C4-2B (cell line): ENCODE measurements around the gene TMEM156.
"Not testable (repeated sequence)": the region's sequence is repeated elsewhere in the genome, so short reads cannot be mapped to it uniquely, and the experiment has no call there.

Source experiments
- H3K27ac ChIP-seq: fragments of 450-650 bp; 2 replicates; pipeline ENCODE4 v1.5.1; 2017
- CTCF ChIP-seq: fragments of 450-650 bp; conservative IDR thresholded peaks from 2 replicates; pipeline ENCODE4 v1.5.1; 2017; ENCODE audit warnings: mild to moderate bottlenecking
- ZFX ChIP-seq: fragments of 450-650 bp; IDR thresholded peaks from 2 replicates; pipeline ENCODE4 v1.6.1; 2017

TMEM156 gene

GRCh38 chr4:38948551-38948950, 83.7 kb downstream of the TMEM156 start:
- TF ChIP-seq ZFX = no peak
- TF ChIP-seq CTCF = no peak
- no peak overlapping the region; the same call in 1 of the 2 replicates for H3K27ac ChIP-seq

GRCh38 chr4:38946919-38947318, 85.3 kb downstream of the TMEM156 start:
- TF ChIP-seq ZFX = no peak
- no peak for TF ChIP-seq CTCF
- no peak overlapping the region for H3K27ac ChIP-seq

GRCh38 chr4:38944440-38944839, 87.8 kb downstream of the TMEM156 start:
- H3K27ac ChIP-seq = no peak overlapping the region
- TF ChIP-seq CTCF = no peak
- no peak for TF ChIP-seq ZFX

- TF ChIP-seq ZFX (no peak), CTCF (no peak)
- H3K27ac ChIP-seq = no peak overlapping the region
These were observed 88.9 kb downstream of the TMEM156 start for GRCh38 chr4:38943343-38943742.

GRCh38 chr4:38941906-38942305, 90.3 kb downstream of the TMEM156 start:
- H3K27ac ChIP-seq = not testable (repeated sequence)

- TF ChIP-seq ZFX (no peak), CTCF (no peak)
- H3K27ac ChIP-seq = no peak overlapping the region
These were observed 91.7 kb downstream of the TMEM156 start for GRCh38 chr4:38940476-38940875.

- no peak for TF ChIP-seq CTCF
- no peak for TF ChIP-seq ZFX
- H3K27ac ChIP-seq = no peak overlapping the region
These were observed 93.0 kb downstream of the TMEM156 start for GRCh38 chr4:38939165-38939564.

GRCh38 chr4:38935391-38936073, 96.7 kb downstream of the TMEM156 start:
- TF ChIP-seq CTCF (no peak), ZFX (no peak)
- H3K27ac ChIP-seq = no peak overlapping the region
